IMR-90 (cell line): Measurements from ENCODE around the gene STAC3. TPM values are rescaled to one million over a fixed set of nuclear protein-coding genes. Genes with fewer than 3 reads are reported as not detected.

Experiments used
- MAFK ChIP-seq: IDR thresholded peaks from 2 replicates; pipeline ENCODE4 v1.6.1; 2012; ENCODE audit warnings: low read depth, low read length, improper control_type of control experiment
- RAD21 ChIP-seq: IDR thresholded peaks from 2 replicates; pipeline ENCODE4 v1.6.1; 2012; ENCODE audit warnings: low read length, improper control_type of control experiment
- RCOR1 ChIP-seq: IDR thresholded peaks from 2 replicates; pipeline ENCODE4 v1.6.1; 2012; ENCODE audit warnings: mild to moderate bottlenecking, low read length, improper control_type of control experiment; ENCODE audit not compliant: insufficient replicate concordance
- polyA plus RNA-seq, 3 experiments: library from polyadenylated mRNA; depleted of rRNA; stranded (reverse); fragments of >200 nt; gene quantifications; 2 replicates each; pipeline ENCODE4 v1.2.3, GENCODE V29; 2012; ENCODE audit warnings: low replicate concordance in 1 of 3
- total RNA-seq: library from RNA; depleted of rRNA; stranded (reverse); fragments of >200 nt; gene quantifications from 2 replicates; pipeline ENCODE4 v1.2.3, GENCODE V29; 2012
- TF ChIP-seq, protein P1 (sequence below): conservative IDR thresholded peaks from 2 replicates; pipeline ENCODE4 v1.5.1; 2012; ENCODE audit warnings: mild to moderate bottlenecking, low read depth, low read length, improper control_type of control experiment

The STAC3 gene
- total and polyA plus RNA-seq, 2 of the 4 experiments (the other 2 are of a cell fraction) = 0.18 to 0.67 TPM

DNA sequence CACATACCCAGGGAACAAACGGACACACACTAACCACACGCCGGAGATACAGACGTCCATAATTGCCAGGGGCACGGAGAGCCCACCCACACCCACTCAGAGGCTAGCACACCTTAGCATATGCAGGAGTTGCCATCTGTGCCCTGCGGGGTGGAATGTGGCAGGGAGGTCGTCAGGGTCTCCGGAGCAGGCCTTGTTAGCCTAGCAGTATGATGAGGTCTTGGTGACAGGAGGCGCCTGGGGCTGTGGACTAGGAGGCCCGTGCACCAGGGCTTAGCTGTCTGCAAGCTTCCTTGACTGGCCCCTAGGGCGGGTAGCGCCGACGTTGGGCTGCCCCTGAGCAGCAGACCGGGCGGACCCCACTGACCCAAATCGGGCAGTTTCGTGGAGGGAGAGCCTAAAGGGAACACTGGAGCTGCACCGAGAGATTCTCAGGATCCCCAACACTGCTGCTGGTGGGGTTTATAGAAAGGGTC is 10.0 kb downstream of the STAC3 start (continued):
- TF ChIP-seq RCOR1 = no peak
- no peak for TF ChIP-seq MAFK
- TF ChIP-seq, protein P1, sequence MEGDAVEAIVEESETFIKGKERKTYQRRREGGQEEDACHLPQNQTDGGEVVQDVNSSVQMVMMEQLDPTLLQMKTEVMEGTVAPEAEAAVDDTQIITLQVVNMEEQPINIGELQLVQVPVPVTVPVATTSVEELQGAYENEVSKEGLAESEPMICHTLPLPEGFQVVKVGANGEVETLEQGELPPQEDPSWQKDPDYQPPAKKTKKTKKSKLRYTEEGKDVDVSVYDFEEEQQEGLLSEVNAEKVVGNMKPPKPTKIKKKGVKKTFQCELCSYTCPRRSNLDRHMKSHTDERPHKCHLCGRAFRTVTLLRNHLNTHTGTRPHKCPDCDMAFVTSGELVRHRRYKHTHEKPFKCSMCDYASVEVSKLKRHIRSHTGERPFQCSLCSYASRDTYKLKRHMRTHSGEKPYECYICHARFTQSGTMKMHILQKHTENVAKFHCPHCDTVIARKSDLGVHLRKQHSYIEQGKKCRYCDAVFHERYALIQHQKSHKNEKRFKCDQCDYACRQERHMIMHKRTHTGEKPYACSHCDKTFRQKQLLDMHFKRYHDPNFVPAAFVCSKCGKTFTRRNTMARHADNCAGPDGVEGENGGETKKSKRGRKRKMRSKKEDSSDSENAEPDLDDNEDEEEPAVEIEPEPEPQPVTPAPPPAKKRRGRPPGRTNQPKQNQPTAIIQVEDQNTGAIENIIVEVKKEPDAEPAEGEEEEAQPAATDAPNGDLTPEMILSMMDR = no peak
- no peak for TF ChIP-seq RAD21
